Activated CD8-positive, alpha-beta memory T cell treated with anti-CD3 and anti-CD28 coated beads, Interleukin-2, amount 50 U/mL, for 48 hours (primary cell): ENCODE measurements around the gene C1orf74.
A peak's percentile ranks its signal among the peaks of the same experiment; 100 is the strongest.

ENCODE experiments used
- DNase-seq: peaks from one replicate; pipeline ENCODE4 v3.0.0-alpha.2; 2020

Gene C1orf74

GRCh38 chr1:209784265-209785169 is at the start of gene C1orf74:
C1orf74 (minus strand) TSS chr1:209784559; CDS start chr1:209783634, 925 bp downstream.
- peak; percentile 100 for DNase-seq

DNA sequence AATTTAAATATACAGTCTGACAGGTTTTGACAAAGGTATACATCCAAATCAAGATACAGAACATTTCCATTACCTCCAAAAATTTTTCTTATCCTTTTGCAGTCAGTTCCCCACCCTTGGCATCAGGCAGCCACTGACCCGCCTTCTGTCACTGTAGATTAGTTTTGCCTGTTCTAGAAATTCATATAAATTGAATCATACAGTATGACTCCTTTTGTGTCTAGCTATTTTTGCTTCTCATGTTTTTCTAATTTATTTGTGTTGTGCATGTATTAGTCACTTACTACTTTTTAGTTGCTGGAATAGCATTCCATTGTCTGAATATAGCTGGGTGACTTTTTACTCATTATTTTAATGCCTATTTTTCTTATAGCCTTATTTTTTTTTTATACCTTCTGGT is 47.3 kb upstream of the C1orf74 start:
- DNase-seq: no peak

GRCh38 chr1:209830722-209831121 is 46.4 kb upstream of the C1orf74 start:
- DNase-seq: no peak

- DNase-seq: no peak
Measured at GRCh38 chr1:209829716-209830115, 45.4 kb upstream of the C1orf74 start.

- peak; percentile 91 for DNase-seq
Measured at GRCh38 chr1:209827384-209828262, 43.3 kb upstream of the C1orf74 start, which contains the start of gene UTP25. UTP25 (plus strand) TSS chr1:209827972; CDS start chr1:209828064, 92 bp downstream.

- no peak for DNase-seq
Measured at GRCh38 chr1:209825591-209826434, 41.5 kb upstream of the C1orf74 start.

DNA sequence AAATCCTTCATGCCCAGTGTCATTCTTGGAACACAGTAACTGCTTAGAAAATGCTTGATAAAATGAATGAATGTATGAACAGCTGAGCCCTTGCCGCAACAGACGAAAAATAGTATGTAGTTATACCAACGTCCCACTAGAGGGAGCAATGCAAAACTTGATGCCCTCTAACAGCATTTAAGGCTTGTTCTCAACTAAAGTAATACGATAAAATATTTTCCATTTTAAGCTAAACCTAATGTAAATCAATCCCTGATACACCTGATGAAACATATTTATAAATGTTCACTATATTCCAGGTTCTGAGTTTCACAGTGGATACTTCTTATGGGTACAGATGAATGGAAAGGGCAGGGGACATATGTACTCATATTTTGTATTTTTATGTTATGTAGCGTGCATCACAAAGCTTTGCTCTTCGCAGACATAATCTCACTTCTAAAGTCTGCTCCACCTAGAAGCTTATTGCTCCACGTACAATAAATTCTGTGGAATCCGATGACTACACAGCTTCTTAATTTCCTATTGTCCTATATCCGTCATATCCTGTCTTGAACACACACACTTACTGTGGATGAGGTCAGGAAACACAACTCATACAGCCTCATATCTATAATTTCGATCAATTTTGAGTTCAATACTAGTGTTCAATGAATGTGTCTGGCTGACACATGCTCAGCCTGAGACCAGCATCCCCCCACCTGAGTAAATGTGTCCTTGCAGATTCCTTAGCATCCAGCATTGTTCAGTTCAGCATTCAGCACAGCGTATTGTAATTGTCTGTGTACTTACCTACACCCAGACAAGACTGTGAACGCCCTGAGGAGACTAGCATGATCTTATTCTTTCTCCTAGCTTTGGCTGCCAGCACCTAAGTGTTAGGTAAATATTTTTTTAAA is 39.0 kb upstream of the C1orf74 start:
- DNase-seq: no peak

DNA sequence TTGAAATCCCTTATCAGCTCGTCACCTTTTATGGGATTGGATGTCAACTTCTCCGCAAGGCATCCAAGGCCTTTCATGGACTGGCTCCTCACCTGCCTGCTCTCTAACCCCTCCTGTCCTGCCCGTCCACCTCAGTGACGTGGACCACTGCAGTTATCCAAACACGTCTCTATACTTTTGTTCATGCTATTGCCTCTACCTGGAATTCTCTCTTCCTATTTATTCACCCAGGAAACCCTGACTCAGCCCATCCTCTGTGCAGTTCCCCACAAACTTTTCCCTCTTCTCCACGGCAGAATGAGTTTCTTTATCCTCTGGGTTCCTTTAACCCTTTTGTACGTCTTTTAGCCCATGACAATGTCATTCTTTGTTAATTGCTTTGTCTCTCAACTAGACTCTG is 38.3 kb upstream of the C1orf74 start:
- DNase-seq: no peak

GRCh38 chr1:209820986-209821385 is 36.6 kb upstream of the C1orf74 start:
- no peak for DNase-seq

DNA sequence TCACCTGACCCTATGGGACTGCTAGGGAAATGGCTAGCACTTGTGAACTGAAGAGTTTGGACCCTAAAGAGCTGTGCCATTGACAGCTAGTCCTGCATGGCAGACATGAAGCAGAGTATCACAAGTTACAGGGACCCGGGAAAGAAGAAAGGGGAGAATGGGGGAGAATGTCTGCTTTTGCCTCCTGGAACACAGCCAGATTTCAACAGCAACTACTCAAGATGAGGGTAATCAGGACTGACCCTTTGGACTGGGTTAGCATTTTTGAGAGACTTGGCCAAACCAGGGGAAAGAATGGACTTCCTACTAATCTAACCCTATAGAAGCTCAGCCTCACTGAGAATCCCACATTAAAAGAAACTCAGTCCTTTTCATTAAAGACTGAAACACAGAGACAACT is 34.7 kb upstream of the C1orf74 start:
- DNase-seq: no peak

- no peak for DNase-seq
Measured at GRCh38 chr1:209817691-209818090, 33.3 kb upstream of the C1orf74 start.

DNA sequence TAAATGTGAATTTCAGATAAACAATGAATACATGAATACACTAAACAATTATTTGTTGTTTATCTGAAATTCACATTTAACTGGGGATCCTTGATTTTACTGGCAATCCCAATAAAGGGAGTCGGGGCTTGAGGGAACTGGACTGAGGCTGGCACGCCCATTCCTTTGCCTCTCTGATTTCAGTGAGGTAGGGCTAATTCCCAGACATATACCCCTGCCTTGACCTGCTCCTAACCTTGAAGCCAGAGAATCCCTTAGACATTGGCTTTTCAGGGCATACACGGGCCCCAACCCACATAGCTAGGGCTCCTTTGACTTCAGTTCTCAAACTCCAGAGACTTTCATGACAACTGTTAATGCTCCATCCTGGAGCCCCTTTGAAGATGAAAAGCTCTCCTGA is 32.6 kb upstream of the C1orf74 start:
- no peak for DNase-seq

- peak; percentile 36 for DNase-seq
Measured at GRCh38 chr1:209815931-209816341, 31.6 kb upstream of the C1orf74 start.

GRCh38 chr1:209815490-209815889 is 31.1 kb upstream of the C1orf74 start:
- no peak for DNase-seq

GRCh38 chr1:209813902-209814301 is 29.5 kb upstream of the C1orf74 start:
- DNase-seq: no peak

- DNase-seq: peak; percentile 15
Measured at GRCh38 chr1:209810783-209811182, 26.4 kb upstream of the C1orf74 start.

GRCh38 chr1:209809611-209810010 is 25.3 kb upstream of the C1orf74 start:
- DNase-seq: peak; percentile 8

DNA sequence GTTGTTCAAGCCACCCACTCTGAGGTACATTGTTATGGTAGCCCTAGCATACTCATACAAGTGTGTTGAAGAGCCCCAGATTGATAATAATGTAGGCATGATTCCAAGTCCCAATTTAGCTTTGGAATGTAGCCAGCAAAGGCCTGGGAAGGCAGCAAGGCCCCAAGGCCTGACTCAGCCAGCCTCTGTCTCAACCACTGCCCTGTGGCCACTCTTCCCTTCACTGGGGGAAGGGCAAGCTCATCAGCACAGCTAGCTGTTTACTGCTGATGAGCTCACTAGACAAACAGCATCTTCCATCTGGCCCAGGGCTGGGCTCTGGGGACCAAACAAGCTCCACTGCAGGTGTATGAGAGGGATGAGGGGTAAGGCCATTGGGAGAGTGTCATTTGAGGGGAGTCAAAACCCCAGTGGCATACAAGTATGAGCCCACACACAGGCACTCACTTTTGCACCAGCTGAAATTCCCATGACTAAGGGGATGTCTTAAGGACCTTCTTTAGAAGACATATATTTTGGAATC is 23.8 kb upstream of the C1orf74 start:
- peak; percentile 42 for DNase-seq

- DNase-seq: peak; percentile 6
Measured at GRCh38 chr1:209807509-209807908, 23.1 kb upstream of the C1orf74 start.

- peak; percentile 83 for DNase-seq
Measured at GRCh38 chr1:209805875-209806760, 21.8 kb upstream of the C1orf74 start, which contains the start of gene IRF6. IRF6 (minus strand) TSS chr1:209806142; CDS start chr1:209801413, 4,729 bp downstream.
